ENCODE measurements around the gene MZT1.

MZT1 gene

GRCh38 chr13:72700509-72700908 is 26.9 kb downstream of the MZT1 start:
- TF ChIP-seq POLR2A (IDR thresholded peaks at IDR 0.05; ENCODE audit: low read depth, low read length): no peak
- FAIRE-seq (no peak), DNase-seq (ENCODE audit: insufficient read length, low spot score) (no peak)

GRCh38 chr13:72698164-72698563 is 29.3 kb downstream of the MZT1 start:
- no peak for TF ChIP-seq POLR2A (IDR thresholded peaks at IDR 0.05; ENCODE audit: low read depth, low read length)
- DNase-seq (ENCODE audit: insufficient read length, low spot score) (no peak), FAIRE-seq (no peak)

- DNase-seq (ENCODE audit: insufficient read length, low spot score): no peak
- TF ChIP-seq POLR2A (IDR thresholded peaks at IDR 0.05; ENCODE audit: low read depth, low read length): no peak
- no peak for FAIRE-seq
Measured at GRCh38 chr13:72696579-72696978, 30.9 kb downstream of the MZT1 start.

GRCh38 chr13:72694314-72694713 is 33.1 kb downstream of the MZT1 start:
- FAIRE-seq (no peak), DNase-seq (ENCODE audit: insufficient read length, low spot score) (no peak)
- TF ChIP-seq POLR2A (IDR thresholded peaks at IDR 0.05; ENCODE audit: low read depth, low read length): no peak

- TF ChIP-seq POLR2A (IDR thresholded peaks at IDR 0.05; ENCODE audit: low read depth, low read length): no peak
- DNase-seq (ENCODE audit: insufficient read length, low spot score) (no peak), FAIRE-seq (no peak)
Measured at GRCh38 chr13:72693832-72694231, 33.6 kb downstream of the MZT1 start.

- DNase-seq (ENCODE audit: insufficient read length, low spot score): no peak
- no peak for TF ChIP-seq POLR2A (IDR thresholded peaks at IDR 0.05; ENCODE audit: low read depth, low read length)
- FAIRE-seq: no peak
Measured at GRCh38 chr13:72692884-72693514, 34.4 kb downstream of the MZT1 start.

GRCh38 chr13:72689181-72689696 is 38.2 kb downstream of the MZT1 start:
- no peak for DNase-seq (ENCODE audit: insufficient read length, low spot score)
- no peak for FAIRE-seq
- no peak for TF ChIP-seq POLR2A (IDR thresholded peaks at IDR 0.05; ENCODE audit: low read depth, low read length)

- no peak for TF ChIP-seq POLR2A (IDR thresholded peaks at IDR 0.05; ENCODE audit: low read depth, low read length)
- FAIRE-seq: no peak
- DNase-seq (ENCODE audit: insufficient read length, low spot score): no peak
Measured at GRCh38 chr13:72686766-72687165, 40.7 kb downstream of the MZT1 start.

- DNase-seq (ENCODE audit: insufficient read length, low spot score) (no peak), FAIRE-seq (no peak)
- no peak for TF ChIP-seq POLR2A (IDR thresholded peaks at IDR 0.05; ENCODE audit: low read depth, low read length)
Measured at GRCh38 chr13:72680353-72680752, 47.1 kb downstream of the MZT1 start.

GRCh38 chr13:72678312-72678711 is 49.1 kb downstream of the MZT1 start:
- FAIRE-seq: no peak
- TF ChIP-seq POLR2A (IDR thresholded peaks at IDR 0.05; ENCODE audit: low read depth, low read length): no peak
- DNase-seq (ENCODE audit: insufficient read length, low spot score): no peak

- DNase-seq (ENCODE audit: insufficient read length, low spot score) (no peak), FAIRE-seq (no peak)
- no peak for TF ChIP-seq POLR2A (IDR thresholded peaks at IDR 0.05; ENCODE audit: low read depth, low read length)
Measured at GRCh38 chr13:72677431-72677830, 50.0 kb downstream of the MZT1 start.

- DNase-seq (ENCODE audit: insufficient read length, low spot score): no peak
- FAIRE-seq: no peak
- no peak for TF ChIP-seq POLR2A (IDR thresholded peaks at IDR 0.05; ENCODE audit: low read depth, low read length)
Measured at GRCh38 chr13:72666391-72666790, 61.0 kb downstream of the MZT1 start.

GRCh38 chr13:72662548-72662947 is 64.9 kb downstream of the MZT1 start:
- no peak for TF ChIP-seq POLR2A (IDR thresholded peaks at IDR 0.05; ENCODE audit: low read depth, low read length)
- FAIRE-seq (no peak), DNase-seq (ENCODE audit: insufficient read length, low spot score) (no peak)

Measured in H54 (cell line).